Measurements from ENCODE around the gene TCF25.

- TF ChIP-seq CTCF (IDR thresholded peaks at IDR 0.05): no peak
- TF ChIP-seq POLR2A (IDR thresholded peaks at IDR 0.05): no peak
- TF ChIP-seq POLR2AphosphoS5 (IDR thresholded peaks at IDR 0.05): no peak
These were observed 37.4 kb downstream of the TCF25 start for GRCh38 chr16:89910717-89911354.
